Loucy (cell line): Measurements from ENCODE around the gene KCNN3.

Experiments used
- H2AFZ ChIP-seq: fragments of 200-600 bp; sonication (generic); 2 replicates; pipeline ENCODE4 v1.6.0; 2016; ENCODE audit warnings: antibody characterized with exemption, mild to moderate bottlenecking, low read length, moderate library complexity
- H3F3A ChIP-seq: fragments of 200-600 bp; 2 replicates; pipeline ENCODE4 v1.6.0; 2016; ENCODE audit warnings: antibody characterized with exemption, low read depth, mild to moderate bottlenecking
- H3K27me3 ChIP-seq: fragments of 200-600 bp; sonication (generic); 2 replicates; pipeline ENCODE4 v1.6.1; 2014; ENCODE audit warnings: low read length, mild to moderate bottlenecking; ENCODE audit not compliant: insufficient read depth, poor library complexity, severe bottlenecking
- H3K36me3 ChIP-seq: fragments of 200-600 bp; sonication (generic); 2 replicates; pipeline ENCODE4 v1.6.1; 2016; ENCODE audit warnings: low read length; ENCODE audit not compliant: insufficient read depth
- H3K4me1 ChIP-seq: fragments of 200-600 bp; sonication (generic); 2 replicates; pipeline ENCODE4 v1.5.1; 2014; ENCODE audit warnings: low read length, mild to moderate bottlenecking; ENCODE audit not compliant: insufficient read depth, poor library complexity, severe bottlenecking
- H3K4me2 ChIP-seq: fragments of 200-600 bp; sonication (generic); 2 replicates; pipeline ENCODE4 v1.6.0; 2014; ENCODE audit warnings: antibody characterized with exemption, low read length, low read depth, mild to moderate bottlenecking; ENCODE audit not compliant: poor library complexity, severe bottlenecking
- H3K4me3 ChIP-seq: fragments of 200-600 bp; sonication (generic); 2 replicates; pipeline ENCODE4 v1.5.1; 2014; ENCODE audit warnings: low read length, mild to moderate bottlenecking, mixed read lengths; ENCODE audit not compliant: poor library complexity, severe bottlenecking
- H3K79me2 ChIP-seq: fragments of 200-600 bp; sonication (generic); 2 replicates; pipeline ENCODE4 v1.6.1; 2014; ENCODE audit warnings: low read length; ENCODE audit not compliant: insufficient read depth
- H3K9ac ChIP-seq: fragments of 200-600 bp; sonication (generic); 2 replicates; pipeline ENCODE4 v1.6.0; 2014; ENCODE audit warnings: mild to moderate bottlenecking, low read depth, low read length, moderate library complexity; ENCODE audit not compliant: poor library complexity, severe bottlenecking
- H3K9me2 ChIP-seq: fragments of 200-600 bp; sonication (generic); replicated peaks from 2 replicates; pipeline ENCODE4 v1.6.1; 2016; ENCODE audit warnings: low read depth, low read length, mixed read lengths
- H3K9me3 ChIP-seq: fragments of 200-600 bp; sonication (generic); 2 replicates; pipeline ENCODE4 v1.6.1; 2014; ENCODE audit warnings: mild to moderate bottlenecking, antibody characterized with exemption, low read length, low read depth; ENCODE audit not compliant: insufficient read depth
- H4K20me1 ChIP-seq: fragments of 200-600 bp; sonication (generic); 2 replicates; pipeline ENCODE4 v1.6.0; 2014; ENCODE audit warnings: antibody characterized with exemption, low read length, mild to moderate bottlenecking; ENCODE audit not compliant: insufficient read depth, poor library complexity, severe bottlenecking
- CTCF ChIP-seq: fragments of 200-600 bp; sonication (generic); conservative IDR thresholded peaks from 2 replicates; pipeline ENCODE4 v1.5.1; 2014; ENCODE audit warnings: mild to moderate bottlenecking, antibody characterized with exemption, low read length
- EZH2phosphoT487 ChIP-seq: fragments of 200-600 bp; IDR thresholded peaks from 2 replicates; pipeline ENCODE4 v1.6.1; 2018; ENCODE audit warnings: antibody characterized with exemption, mild to moderate bottlenecking, moderate library complexity, borderline replicate concordance

Gene KCNN3

GRCh38 chr1:154698320-154699096, 171.6 kb downstream of the KCNN3 start:
- Histone ChIP-seq H3K27me3 (no peaks in the 10 kb centered on the region), H3K4me1 (no peaks in the 10 kb centered on the region), H3K4me3 (no peak overlapping the region), H3K4me2 (no peak overlapping the region), H3F3A (no peaks in the 10 kb centered on the region), H3K9me3 (no peaks in the 10 kb centered on the region), H4K20me1 (no peaks in the 10 kb centered on the region), H3K79me2 (no peaks in the 10 kb centered on the region), H3K9me2 (no peaks in the 10 kb centered on the region), H3K9ac (no peak overlapping the region), H2AFZ (no peak overlapping the region), H3K36me3 (no peaks in the 10 kb centered on the region)
- no peak for TF ChIP-seq EZH2phosphoT487
- TF ChIP-seq CTCF: no peak

GRCh38 chr1:154697710-154698109, 172.4 kb downstream of the KCNN3 start:
- Histone ChIP-seq H3K27me3 (no peaks in the 10 kb centered on the region), H3K4me2 (no peak overlapping the region)

GRCh38 chr1:154696456-154696855, 173.6 kb downstream of the KCNN3 start:
- Histone ChIP-seq H3K4me1 (no peaks in the 10 kb centered on the region), H3K27me3 (no peaks in the 10 kb centered on the region), H4K20me1 (no peaks in the 10 kb centered on the region), H3K36me3 (no peaks in the 10 kb centered on the region), H3K9ac (no peak overlapping the region), H3K79me2 (no peaks in the 10 kb centered on the region), H2AFZ (no peak overlapping the region), H3K9me2 (no peaks in the 10 kb centered on the region), H3K4me3 (no peak overlapping the region), H3K4me2 (no peak overlapping the region), H3F3A (no peaks in the 10 kb centered on the region), H3K9me3 (no peaks in the 10 kb centered on the region)
- TF ChIP-seq CTCF: no peak
- TF ChIP-seq EZH2phosphoT487: no peak

More at GRCh38 chr1:154697710-154698109, 172.4 kb downstream of the KCNN3 start:
- H3F3A ChIP-seq: no peaks in the 10 kb centered on the region
- TF ChIP-seq CTCF: no peak
- TF ChIP-seq EZH2phosphoT487: no peak
- H4K20me1 ChIP-seq: no peaks in the 10 kb centered on the region
- H3K9ac ChIP-seq: no peak overlapping the region
- H3K4me1 ChIP-seq: no peaks in the 10 kb centered on the region
- H3K36me3 ChIP-seq: no peaks in the 10 kb centered on the region
- H3K9me3 ChIP-seq: no peaks in the 10 kb centered on the region
- H3K9me2 ChIP-seq: no peaks in the 10 kb centered on the region
- H2AFZ ChIP-seq: no peak overlapping the region
- no peak overlapping the region for H3K4me3 ChIP-seq
- no peaks in the 10 kb centered on the region for H3K79me2 ChIP-seq
